ENCODE results near the gene CCDC85B.

- no peak for TF ChIP-seq REST (IDR thresholded peaks at IDR 0.05; ENCODE audit: insufficient read depth in 1 of 2, low read depth in 2 of 2, low read length in 1 of 2)
- TF ChIP-seq CTCF (IDR thresholded peaks at IDR 0.05): no peak
Observed at GRCh38 chr11:65918211-65919140, 28.0 kb downstream of the CCDC85B start, which contains the start of gene C11orf68.

Data from Panc1 (cell line).